ENCODE results near the gene DNAL1. TPM values are rescaled to one million over a fixed set of nuclear protein-coding genes. Genes with fewer than 3 reads are reported as not detected.

DNAL1 gene
- total and polyA plus RNA-seq, 2 of the 13 experiments (the other 11 are each of a cell fraction or from before 2014, with no cell fraction given): 1.4 to 13.3 TPM

GRCh38 chr14:73644531-73645247, at the start of gene DNAL1 (continued):
- TF ChIP-seq ZNF142 (CRISPR knock-in tag; IDR thresholded peaks at IDR 0.05) (no peak), SMARCE1 (IDR thresholded peaks at IDR 0.05; ENCODE audit: borderline replicate concordance) (no peak), ZNF597 (CRISPR knock-in tag; IDR thresholded peaks at IDR 0.05) (no peak), ZNF772 (CRISPR knock-in tag; IDR thresholded peaks at IDR 0.05) (no peak), NKX3-1 (CRISPR knock-in tag; IDR thresholded peaks at IDR 0.05) (no peak), PAX8 (CRISPR knock-in tag; IDR thresholded peaks at IDR 0.05; ENCODE audit: borderline replicate concordance) (no peak), ZBTB20 (CRISPR knock-in tag; IDR thresholded peaks at IDR 0.05; ENCODE audit: borderline replicate concordance, low read depth) (no peak), ZNF33A (CRISPR knock-in tag; IDR thresholded peaks at IDR 0.05; ENCODE audit: borderline replicate concordance) (no peak), ZNF329 (CRISPR knock-in tag; IDR thresholded peaks at IDR 0.05; ENCODE audit: low read depth) (no peak), SYNCRIP (IDR thresholded peaks at IDR 0.05; ENCODE audit: insufficient read depth, low read depth, low read length) (no peak), ZNF639 (CRISPR knock-in tag; conservative IDR thresholded peaks at IDR 0.05) (no peak; the same call in 1 of the 2 replicates), GPBP1L1 (CRISPR knock-in tag; IDR thresholded peaks at IDR 0.05) (no peak), AKAP8 (CRISPR knock-in tag; IDR thresholded peaks at IDR 0.05) (no peak), ZNF589 (CRISPR knock-in tag; conservative IDR thresholded peaks at IDR 0.05) (no peak), ZBTB1 (CRISPR knock-in tag; IDR thresholded peaks at IDR 0.05; ENCODE audit: borderline replicate concordance) (no peak), ZNF598 (CRISPR knock-in tag; IDR thresholded peaks at IDR 0.05; ENCODE audit: borderline replicate concordance) (peak; percentile 81; the same call in 1 of the 2 replicates)

All from HepG2 (cell line).